HG03045 (cell line): Measurements from ENCODE around the gene BMPER.

ENCODE experiments used
- ATAC-seq: cut with Tn5 transposase; IDR thresholded peaks from one replicate; pipeline ENCODE4 v1.9.1; 2021; ENCODE audit warnings: mild to moderate bottlenecking, moderate library complexity; ENCODE audit not compliant: unreplicated experiment

Gene BMPER

DNA sequence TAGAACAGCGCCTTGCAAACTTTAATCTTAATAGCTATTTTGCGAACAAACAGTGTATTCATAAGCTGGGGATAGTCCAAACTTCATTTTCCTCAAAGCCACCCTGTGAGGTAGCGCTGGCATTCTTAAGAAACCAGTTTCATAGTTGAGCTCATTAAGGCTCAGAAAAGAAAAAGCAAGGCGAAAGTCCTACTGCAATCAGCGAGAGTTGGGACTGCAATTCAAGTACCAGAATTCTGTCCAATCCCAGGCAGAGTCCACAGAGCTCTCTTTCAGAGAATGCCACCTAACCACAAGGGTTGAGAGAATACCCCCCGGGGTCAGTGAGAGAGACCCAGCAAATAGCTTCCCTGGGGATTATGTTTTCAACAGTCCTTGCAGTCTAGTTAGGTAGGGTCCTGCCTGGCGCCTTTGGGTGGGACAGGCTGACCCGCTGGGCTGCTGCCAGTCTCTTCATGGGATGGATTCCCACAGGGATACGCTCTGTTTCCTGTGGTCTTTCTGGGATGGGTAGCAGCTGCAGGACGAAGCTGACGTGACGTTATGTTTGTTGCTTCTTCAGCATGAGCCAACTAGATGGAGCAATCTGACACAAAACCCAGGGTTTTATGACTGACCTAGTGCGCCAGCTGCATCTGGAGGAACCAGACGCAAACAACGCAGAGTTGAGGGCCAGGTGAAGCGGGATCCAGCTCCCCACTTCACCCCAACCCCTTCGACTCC, 16.0 kb downstream of the BMPER start:
- no peak for ATAC-seq

DNA sequence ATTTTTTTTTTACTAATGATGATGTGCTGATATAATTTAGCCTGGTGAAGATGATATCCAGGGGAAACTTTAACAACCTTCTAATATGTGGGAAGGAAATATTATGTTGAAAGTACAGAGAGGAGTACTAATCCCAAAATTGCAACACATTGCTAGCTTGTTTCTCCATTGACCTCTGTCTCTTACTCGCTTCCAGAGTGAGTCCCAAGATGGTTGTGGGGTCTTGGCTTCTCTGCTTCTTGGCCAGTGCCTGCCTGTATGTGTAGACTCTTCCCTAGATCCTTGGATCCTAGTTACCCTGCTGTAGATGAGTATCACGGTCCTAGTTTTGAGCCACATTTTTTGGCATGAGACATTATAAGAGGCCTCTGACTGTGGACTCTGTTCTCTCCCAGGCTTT, 17.5 kb downstream of the BMPER start:
- no peak for ATAC-seq

DNA sequence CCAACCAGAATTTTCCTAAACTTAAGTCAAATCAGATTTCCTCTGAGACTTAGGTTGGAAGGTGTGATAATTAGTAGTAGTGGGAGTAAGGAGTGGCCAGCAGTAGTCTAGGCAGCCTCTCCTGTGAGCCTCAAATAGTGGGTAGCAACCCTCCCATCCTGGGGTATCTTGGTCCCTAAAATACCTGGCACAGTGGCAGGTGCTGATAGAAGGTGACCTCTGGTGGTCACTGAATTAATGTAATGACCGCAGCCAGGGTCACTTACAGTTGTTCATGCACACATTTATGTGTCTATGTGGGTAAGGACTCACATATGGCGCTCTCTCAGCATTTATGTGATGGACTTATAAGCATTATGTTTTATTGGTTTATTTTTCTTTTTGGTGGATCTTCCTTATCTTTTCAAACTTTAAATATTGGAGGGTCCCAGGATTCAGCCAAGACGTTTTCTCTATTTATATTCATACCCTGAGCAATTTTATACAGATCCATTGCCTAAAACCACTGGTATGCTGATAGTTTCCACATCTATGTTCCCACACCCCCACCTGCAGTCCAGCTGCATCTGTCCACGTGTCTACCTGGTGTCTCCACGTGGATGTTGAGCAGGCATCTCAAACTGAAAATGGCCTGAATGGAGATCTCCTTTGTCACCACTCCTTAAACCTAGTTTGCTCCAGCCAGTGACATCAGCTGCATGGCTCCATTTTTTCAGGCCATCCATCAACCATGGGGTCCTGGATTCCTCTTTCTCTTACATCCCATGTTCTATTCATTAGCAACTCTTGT, 18.3 kb downstream of the BMPER start:
- no peak for ATAC-seq

DNA sequence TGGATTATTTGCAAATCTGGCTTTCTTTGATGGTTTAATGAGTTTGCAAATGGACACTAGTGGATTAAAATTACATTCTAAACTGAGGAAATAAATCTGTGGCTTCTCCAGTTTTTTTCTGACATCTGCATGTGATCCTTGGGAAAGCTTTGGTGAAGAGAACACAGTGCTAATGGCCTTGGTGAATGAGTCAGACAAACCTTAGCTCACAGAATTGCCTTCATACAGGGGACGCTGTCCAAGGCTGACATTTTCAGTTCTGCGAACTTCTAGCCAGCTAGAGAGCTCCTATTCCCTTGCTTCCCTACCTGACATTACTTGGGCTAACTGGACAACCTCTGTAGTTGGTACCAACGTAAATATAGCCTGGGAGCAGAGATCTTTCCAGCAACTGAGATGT, 21.2 kb downstream of the BMPER start:
- ATAC-seq, result no peak

DNA sequence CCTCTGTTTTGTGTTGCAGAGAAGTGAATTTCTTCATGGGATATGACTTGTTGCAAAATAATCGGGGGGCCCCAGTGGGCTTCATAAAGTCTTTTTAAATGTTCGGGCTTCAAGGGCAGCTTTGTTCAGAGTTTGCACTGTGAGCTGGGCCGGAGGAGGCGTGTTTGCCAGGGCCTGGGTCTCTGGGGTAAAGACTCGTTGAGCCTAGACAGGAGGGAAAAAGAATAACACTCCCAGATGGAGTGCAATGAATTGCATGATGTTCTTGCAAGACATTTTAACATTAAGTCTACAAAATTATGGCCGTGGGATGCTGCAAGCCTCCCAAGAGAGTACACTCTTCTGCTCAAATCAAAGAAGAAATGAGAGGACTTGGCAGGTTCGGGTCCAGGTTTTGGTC, 23.6 kb downstream of the BMPER start:
- ATAC-seq, result no peak

DNA sequence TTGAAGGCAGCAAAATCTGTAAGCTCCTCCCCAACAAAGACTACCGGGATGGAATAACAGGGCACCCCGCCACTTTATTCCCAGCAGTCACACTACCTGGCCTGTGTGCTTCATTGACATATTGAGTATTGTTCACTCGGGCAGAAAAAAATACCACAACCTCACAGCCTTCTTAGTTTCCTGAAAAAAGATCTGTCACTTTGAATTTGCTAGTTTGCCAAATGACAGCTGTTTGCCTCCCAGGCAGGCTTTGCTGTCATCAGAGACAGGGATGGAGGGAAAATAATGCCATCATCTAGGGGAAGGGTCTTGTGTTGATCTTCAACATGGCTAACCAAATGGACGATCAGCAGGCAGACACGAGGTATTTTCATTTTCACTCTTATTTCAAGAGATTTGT, 26.9 kb downstream of the BMPER start:
- no peak for ATAC-seq

DNA sequence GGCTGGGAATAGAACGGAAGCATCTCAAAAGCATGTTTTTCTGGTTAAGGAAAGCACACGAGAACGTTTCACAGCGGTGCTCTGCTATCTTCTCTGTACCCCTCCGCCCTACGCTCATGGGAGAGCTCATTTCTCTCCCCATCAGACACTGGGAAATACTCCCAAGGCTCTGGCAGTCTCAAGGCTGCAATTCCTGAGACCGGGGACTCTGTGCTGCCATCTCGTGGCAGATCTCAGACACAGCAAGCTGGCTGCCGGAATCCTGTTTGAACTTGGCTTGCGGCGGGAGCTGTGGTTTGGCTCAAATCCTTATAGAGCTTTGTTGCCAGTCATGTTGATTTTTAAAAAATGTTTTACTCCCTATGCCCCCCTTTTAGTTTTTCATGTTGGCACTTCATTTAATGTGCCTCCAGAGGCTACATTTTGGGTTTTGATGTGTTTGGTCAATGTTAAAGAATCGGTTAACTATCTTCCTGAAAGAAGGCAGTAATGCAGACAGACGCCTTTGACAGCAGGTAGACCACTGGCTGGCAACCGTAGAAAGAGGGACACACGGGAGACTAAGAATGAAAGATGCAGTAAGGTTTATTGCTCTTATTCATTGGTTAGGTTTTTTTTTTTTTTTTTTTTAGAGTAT, 27.6 kb downstream of the BMPER start:
- peak; percentile 69 for ATAC-seq

DNA sequence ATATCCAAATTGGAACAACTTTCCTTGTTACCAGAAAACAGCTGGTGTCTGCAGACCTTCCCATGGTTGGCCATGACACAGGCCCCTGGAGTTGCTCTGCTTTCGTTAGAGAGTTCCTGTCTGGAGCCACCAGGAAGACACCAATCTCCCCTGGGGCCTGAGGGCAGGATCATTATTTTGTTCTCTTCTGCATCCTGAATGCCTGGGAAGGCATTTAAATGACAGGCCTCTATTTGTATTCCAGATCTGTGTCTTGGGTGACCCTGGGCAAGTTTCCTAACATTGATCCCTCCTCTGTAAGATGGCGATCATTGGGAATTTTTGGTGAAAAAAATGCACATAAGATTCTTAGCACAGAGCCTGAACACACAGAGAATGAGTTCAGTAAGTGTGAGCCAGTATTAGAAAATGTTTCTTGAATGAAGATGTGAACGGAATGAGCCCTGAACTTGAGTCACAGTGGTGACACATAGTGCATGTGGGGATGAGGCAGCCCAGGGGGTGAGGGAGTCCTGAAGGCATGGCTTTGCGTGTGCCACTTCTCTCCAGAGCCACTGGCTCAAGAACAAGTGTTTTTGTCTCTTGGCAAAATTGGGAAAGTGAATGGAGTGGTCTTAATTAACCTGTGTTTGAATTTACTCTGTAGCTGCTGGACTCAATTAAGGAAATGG, 28.4 kb downstream of the BMPER start:
- no peak for ATAC-seq

DNA sequence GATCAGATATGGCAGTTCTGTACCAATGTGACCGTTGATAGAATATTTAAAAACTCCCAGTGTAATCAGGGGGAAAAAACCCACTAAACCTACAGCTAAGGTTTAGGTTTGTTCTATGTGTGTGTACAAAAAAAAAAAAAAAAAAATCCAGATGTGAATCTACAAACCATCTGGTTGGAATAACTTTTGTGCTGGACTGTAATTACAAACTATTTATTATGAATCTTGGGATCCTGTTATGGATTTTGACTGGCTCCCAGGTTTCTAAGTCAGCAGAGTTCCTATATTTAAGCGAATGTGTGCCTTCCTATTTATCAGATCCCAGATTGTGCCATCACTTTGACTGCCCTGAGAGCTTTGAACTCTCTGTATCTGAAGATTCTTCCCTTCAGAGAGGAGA, 29.1 kb downstream of the BMPER start:
- no peak for ATAC-seq

DNA sequence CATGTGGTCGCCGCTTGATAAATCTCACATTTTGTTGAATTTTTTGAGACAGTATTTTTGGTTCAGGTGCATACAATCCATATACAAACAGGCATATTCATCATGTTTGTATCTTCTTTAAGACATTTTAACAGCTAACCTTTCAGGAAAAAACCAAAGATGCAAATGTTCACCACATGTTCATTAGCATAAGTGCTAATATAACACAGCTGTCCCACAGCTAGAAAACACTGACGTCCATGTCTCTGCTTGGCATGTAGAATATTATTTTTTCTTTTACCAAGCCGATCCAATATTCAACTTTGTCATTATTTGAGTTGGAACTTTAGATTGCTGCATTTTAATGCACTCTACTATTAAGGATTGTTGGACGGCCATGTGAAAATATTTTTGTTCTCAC, 31.2 kb downstream of the BMPER start:
- ATAC-seq, result no peak

DNA sequence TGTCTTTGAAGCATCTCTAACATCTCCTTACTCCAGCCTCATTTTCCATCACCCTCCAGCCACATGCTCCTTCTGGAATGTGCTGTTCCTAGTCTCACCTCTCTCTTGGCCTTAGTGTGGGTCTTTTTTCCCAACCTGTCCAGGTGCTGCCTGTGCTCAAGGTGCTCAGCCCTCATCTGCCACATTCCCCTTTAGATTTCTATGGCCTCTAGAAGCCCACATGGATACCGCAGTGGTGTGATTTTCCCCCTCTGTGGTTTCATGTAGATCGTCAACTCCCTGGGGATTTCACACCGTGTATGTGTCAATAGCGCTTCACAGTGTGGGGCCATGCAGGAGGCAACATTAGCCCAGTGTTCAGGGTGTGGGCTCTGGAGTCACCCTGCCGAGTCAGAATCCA, 32.5 kb downstream of the BMPER start:
- ATAC-seq, result no peak

DNA sequence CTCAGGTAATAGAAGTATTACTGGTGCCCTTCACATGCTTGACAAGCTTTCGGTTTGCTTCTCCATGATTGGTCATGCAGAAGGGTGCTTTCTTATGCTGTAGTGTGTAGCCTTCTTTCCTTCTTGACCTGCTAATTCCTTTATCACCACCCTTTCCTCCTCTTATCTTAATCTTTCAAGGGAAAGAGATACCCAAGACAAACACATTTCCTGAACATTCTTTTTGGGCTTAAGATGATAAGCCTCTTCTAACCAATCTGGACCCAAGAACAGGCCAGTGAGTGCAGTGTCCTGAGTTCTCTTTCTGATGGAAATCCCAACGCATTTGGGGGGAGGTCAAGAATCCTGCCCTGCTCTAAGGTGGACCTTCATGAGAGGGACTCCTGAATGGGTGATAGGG, 33.8 kb downstream of the BMPER start:
- ATAC-seq, result no peak

DNA sequence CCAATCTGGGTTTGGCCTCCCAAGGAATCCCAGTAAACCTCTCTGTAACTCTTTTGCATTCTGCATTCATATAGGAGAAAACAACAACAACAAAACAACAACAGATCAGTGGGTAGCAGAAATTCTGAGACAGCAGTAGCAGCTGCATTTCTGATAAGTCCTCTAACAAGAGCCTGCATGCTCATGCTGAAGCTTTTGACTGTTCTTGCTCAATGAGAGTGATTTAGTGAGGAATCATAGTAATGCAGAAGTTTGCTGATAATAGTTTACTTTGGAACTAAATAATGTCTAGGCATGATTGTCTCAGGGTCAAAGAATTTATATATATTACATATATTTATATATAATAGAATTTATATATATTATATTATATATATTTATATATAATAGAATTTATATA, 35.2 kb downstream of the BMPER start:
- ATAC-seq, result no peak

DNA sequence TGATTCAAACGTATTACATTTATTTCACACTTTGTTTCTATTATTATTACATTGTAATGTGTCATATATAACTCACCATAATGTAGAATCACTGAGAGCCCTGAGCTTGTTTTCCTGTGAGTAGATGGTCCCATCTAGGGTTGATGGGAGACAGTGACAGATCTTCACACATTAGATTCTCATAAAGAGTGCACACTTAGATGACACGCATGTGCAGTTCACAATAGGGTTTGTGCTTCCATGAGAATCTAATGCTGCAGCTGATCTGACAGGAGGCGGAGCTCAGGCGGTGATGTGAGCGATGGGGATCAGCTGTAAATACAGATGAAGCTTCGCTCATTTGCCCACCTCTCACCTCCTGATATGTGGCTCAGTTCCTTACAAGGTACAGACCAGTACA, 36.1 kb downstream of the BMPER start:
- no peak for ATAC-seq

DNA sequence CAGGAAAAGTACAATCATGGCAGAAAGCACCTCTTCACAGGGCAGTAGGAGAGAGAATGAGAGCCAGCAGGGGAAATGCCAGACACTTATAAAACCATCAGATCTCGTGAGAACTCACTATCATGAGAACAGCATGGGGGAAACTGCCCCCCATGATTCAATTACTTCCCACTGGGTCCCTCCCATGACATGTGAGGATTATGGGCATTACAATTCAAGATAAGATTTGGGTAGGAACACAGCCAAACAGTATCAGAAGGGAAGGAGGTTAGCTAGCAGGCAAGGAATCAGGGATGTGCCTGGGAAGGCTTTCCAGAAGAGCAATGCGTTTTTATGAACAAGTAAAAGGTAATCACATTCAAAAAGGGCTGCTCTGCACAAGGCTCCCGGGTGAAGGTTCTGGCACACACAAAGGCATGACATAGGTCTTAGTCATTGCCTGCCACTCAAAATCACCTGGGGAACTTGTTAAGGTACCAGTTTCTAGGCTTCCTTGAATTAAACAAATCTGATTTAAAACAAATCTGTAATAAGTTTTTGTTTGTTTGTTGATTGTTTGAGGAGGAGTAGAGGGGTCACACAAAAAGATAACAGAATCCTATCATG, 40.9 kb downstream of the BMPER start:
- ATAC-seq, result no peak

DNA sequence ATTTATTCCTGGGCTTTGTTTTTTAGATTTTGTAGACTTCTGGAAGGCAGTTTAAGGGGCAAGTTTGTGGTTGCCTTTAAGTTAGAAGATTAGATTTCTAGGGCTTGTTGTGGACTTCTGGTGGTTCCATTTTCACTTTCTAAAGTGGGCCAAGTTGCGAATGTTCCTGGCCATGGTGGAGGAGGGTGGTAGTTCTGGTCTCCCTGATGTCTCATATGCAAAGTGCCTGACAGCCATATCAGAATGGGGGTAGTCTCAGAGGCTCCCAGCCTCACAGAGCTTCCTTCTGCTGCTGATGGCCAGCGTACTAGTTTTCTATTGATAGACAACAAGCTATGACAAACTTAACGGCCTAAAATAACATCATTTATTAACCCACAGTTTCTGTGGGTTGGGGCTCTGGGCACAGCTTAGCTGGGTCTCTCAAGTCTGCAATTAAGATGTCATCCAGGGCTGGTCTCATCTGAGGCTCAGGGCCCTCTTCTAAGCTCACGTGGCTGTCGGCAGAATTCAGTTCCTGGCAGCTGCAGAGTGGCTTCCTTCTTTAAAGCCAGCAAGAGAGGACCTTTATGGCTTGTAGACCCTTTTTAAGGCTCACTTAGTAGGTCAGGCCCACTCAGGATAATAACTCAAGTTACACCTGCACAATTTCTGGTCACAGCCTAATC, 44.8 kb downstream of the BMPER start:
- no peak for ATAC-seq

DNA sequence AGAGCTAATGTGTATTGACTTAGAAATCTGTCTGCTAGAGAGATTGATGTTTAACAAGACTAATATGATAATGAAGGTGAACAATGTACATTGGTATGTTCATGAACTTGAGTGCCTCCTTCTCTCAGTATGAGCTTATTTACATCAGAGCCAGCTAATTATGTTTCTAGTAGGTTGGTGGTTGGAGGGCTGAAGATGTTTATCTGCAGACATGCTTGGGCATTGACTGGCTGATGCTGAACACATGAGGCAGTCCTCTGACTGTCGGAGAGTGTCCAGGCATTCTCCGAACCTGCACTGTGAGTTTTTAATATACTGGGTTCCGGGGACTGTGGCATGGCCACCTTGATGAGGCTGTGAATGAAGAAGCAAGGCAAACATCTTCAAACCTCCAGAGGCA, 47.5 kb downstream of the BMPER start:
- no peak for ATAC-seq

DNA sequence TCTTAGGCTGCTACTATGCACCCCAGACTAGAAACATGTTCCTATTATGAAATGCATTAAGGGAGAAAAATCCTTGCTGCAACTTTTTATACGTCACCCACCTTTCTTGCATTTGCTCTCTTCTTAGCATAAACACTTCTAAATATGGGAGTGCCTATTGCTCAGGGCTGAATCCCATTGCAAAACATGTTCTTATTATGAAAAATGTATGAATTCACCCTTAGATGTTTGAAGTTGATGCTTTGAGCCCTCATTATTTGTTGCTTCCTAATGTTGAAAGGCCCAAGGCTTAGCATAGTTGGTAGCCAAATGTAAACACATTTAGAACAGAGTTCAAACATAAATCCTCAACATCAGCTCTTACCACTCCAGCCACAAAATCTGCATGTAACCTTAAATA, 52.8 kb downstream of the BMPER start:
- no peak for ATAC-seq

DNA sequence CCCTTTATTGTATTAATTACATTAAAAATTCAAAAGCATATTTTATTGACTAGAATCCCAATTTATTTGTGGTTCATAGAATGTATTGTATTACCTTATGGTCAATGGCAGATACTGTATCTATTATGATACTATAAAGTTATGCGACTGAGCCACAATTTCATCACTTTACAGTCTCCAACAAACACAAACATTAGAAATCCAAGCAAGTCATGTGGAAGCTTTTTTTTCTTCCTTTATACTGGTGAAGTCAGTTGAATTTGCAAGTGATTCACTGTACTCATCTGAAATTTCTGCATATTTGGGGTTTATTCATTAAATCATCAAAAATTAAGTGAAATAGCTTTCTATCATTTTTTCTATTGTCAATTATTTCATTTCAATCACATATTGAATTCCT, 54.3 kb downstream of the BMPER start:
- no peak for ATAC-seq

DNA sequence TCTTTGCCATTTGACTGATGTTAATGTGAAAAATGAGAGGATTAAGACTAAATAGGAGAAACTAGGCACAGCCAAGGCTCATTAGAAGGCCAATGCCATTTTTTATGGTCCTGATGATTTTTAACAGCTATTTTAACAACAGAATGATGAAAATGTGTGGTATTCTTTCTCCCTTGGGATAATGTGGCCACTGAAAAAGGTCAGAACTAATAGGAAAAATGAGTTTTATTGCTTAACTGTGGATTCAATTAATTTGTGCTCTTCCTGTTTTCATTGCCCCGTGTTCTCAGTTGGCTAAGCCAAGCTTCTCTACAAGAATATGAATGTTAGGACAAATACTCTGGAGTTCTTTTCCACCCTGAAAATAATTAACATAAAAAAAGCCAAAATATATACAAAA, 56.6 kb downstream of the BMPER start:
- ATAC-seq, result no peak
